GM20000 (cell line): ENCODE data around the gene DAP.
"Not testable (repeated sequence)": the region's sequence is repeated elsewhere in the genome, so short reads cannot be mapped to it uniquely, and the experiment has no call there.

ENCODE experiments used
- DNase-seq: peaks from one replicate; pipeline ENCODE4 v3.0.0; 2012; ENCODE audit warnings: low spot score
- CTCF ChIP-seq: IDR thresholded peaks from 2 replicates; pipeline ENCODE4 v1.5.1; 2012; ENCODE audit warnings: mild to moderate bottlenecking, control low read depth; ENCODE audit errors: extremely low read depth, missing control alignments

Gene DAP

GRCh38 chr5:10645146-10645545 is 115.9 kb downstream of the DAP start:
- no peak for TF ChIP-seq CTCF

DNA sequence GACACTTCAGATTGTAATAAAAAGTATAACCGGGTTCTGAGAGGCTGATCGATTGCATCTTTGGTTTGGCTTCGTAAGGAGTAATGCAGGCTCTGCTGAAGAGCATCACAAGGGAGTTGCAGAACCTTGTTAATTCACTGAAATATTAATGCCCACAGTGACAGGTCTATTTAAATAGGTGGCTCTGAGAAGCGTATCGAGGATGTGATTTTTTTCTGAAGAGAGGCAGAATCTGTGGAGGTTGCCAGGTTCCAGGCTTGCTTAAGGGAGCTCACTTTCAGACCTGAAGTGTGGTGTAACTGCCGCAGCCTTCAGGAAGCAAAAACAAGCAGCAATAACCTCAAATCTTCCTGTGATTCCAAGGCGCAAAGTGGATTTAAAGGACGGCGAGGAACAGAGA is 116.8 kb downstream of the DAP start:
- no peak for DNase-seq
- no peak for TF ChIP-seq CTCF

More at GRCh38 chr5:10645146-10645545, 115.9 kb downstream of the DAP start:
- DNase-seq, result peak; percentile 49

DNA sequence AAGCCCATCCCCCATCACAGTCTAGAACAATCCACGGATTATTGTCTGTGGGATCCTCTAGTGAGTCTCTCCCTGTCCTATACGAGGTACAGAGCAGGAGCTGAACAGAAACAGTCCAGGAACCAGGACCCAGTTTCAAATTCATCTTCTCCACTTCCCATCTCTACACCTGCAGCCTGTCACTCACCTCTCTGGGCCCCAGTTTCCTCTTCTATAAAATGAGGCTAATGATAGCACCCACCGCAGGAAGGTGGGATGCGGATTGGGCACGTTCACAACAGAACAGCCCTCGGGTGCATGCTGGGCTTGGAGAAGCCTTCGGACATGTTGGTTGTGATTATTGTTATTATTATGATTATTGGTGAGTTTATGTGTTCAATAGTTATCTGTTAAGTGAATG is 118.7 kb downstream of the DAP start:
- DNase-seq, result no peak
- TF ChIP-seq CTCF, result no peak

- no peak for TF ChIP-seq CTCF
- DNase-seq, result no peak
These were observed 121.1 kb downstream of the DAP start for GRCh38 chr5:10639846-10640368.

- DNase-seq, result not testable (repeated sequence)
These were observed 122.3 kb downstream of the DAP start for GRCh38 chr5:10638723-10639122.

GRCh38 chr5:10637944-10638343 is 123.1 kb downstream of the DAP start:
- DNase-seq, result no peak
- TF ChIP-seq CTCF, result no peak

- TF ChIP-seq CTCF, result no peak
- peak; percentile 28 for DNase-seq
These were observed 124.5 kb downstream of the DAP start for GRCh38 chr5:10636363-10637142.

- DNase-seq, result peak; percentile 44
- TF ChIP-seq CTCF, result no peak
These were observed 125.1 kb downstream of the DAP start for GRCh38 chr5:10635867-10636350.
